Measurements from ENCODE around the gene RPS21.

The RPS21 gene

GRCh38 chr20:62428396-62429295 is 41.7 kb downstream of the RPS21 start:
- DNase-seq = no peak

- DNase-seq = no peak
Measured at GRCh38 chr20:62429455-62430310, 42.8 kb downstream of the RPS21 start.

GRCh38 chr20:62430311-62430853 is 43.5 kb downstream of the RPS21 start:
- DNase-seq = no peak

- DNase-seq = no peak
Measured at GRCh38 chr20:62430866-62431447, 44.1 kb downstream of the RPS21 start.

- no peak for DNase-seq
Measured at GRCh38 chr20:62433658-62434497, 47.0 kb downstream of the RPS21 start.

- DNase-seq = no peak
Measured at GRCh38 chr20:62436692-62437091, 49.8 kb downstream of the RPS21 start.

- no peak for DNase-seq
Measured at GRCh38 chr20:62437496-62437895, 50.6 kb downstream of the RPS21 start.

GRCh38 chr20:62437927-62438326 is 51.0 kb downstream of the RPS21 start:
- no peak for DNase-seq

Measured in stimulated activated CD4-positive, alpha-beta T cell treated with anti-CD3 and anti-CD28 coated beads, Interleukin-1b, Interleukin-23, amount 100 ng/mL, for 48 hours (primary cell).